Activated CD4-positive, alpha-beta T cell treated with anti-CD3 and anti-CD28 coated beads, Interleukin-10, Interleukin-2, amounts not matched to agents 100 ng/mL and 50 ng/mL, durations not matched to agents 16 hours and 8 hours (primary cell): ENCODE data around the gene MTCP1.

Source experiments
- DNase-seq: peaks from one replicate; pipeline ENCODE4 v3.0.0-alpha.2; 2020

Gene MTCP1

DNA sequence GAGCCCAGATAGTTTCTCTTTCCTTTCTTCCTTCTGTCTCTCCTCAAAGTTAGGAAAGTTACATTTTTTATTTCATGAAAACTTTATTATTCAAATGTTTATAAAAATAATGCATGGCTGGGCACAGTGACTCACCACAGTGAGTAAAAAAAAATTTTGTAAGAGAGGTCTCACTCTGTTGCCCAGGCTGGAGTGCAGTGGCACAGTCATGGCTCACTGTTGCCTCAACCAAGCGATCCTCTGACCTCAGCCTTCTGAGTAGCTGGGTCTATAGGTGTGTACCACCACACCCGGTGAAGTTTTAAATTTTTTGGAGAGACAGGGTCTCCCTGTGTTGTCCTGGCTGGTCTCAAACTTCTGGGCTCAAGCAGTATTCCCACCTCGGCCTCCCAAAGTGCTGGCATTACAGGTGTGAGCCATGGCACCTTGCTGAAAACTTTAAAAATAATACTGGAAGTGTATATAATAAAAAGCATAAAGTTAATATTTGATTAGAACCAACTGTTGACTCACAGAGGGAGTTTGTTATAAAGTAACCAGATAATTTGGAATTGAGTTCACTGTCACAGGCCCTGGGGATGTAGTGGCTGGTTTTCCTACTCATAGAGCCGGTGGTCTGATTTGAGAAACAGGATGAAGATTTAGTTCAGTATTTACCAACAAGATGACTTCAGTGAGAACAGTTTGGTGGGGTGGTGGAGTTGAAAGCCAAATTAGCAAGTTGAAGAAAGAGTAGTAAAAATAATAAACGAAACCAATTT is 18.0 kb downstream of the MTCP1 start:
- DNase-seq = no peak

GRCh38 chrX:155048977-155049619 is 21.8 kb downstream of the MTCP1 start:
- peak; percentile 59 for DNase-seq

DNA sequence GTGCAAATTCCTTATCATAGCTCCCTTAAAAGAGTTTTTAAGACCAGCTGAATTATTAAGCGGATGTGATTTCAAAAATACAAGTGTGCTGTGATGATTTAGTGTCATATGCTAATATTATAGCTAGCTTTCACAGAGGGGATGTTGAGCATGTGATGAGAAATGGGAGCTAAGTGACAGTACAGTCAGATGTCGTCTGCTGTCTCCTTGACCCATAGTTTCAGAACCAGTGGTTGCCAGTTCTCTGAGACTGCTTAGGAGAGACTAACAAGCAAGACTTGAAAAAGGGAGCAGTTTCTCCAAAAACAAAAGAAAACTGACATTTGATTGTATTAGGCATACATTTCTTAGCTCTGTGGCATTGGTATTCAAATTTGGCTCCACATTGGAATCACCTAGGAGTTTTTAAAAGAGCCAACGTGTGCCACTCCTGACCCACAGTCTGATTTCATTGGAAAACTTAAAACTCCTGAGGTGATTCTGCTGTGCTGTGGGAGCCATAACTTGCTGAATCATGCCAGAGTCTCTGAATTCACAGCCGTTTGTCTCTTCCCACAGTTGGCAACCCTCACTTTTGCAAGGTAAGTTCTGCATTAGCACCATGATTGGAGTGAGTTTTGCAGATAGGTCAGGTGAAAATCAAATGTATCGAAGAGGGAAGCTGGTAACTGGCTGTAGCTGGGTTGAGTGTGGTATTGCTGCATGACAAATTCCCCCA is 24.0 kb downstream of the MTCP1 start:
- no peak for DNase-seq

- no peak for DNase-seq
Measured at GRCh38 chrX:155046129-155046810, 24.7 kb downstream of the MTCP1 start.

DNA sequence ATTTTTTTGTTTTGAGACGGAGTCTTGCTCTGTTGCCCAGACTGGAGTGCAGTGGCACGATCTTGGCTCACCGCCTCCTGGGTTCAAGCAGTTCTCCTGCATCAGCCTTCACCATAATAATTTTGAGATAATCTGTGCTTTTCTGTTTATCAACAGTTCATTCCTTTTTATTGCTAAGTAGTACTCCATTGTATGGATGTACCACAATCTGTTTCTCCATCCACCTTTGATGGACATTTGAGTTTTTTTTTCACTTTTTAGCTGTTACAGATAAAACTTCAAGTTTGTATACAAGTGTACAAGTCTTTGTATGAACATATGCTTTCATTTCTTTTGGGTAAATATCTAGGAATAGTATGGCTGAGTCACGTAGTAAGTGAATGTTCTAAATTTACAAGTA is 35.2 kb downstream of the MTCP1 start:
- no peak for DNase-seq

- DNase-seq = no peak
Measured at GRCh38 chrX:155031657-155032056, 39.3 kb downstream of the MTCP1 start.

- no peak for DNase-seq
Measured at GRCh38 chrX:155028877-155029291, 42.1 kb downstream of the MTCP1 start.

DNA sequence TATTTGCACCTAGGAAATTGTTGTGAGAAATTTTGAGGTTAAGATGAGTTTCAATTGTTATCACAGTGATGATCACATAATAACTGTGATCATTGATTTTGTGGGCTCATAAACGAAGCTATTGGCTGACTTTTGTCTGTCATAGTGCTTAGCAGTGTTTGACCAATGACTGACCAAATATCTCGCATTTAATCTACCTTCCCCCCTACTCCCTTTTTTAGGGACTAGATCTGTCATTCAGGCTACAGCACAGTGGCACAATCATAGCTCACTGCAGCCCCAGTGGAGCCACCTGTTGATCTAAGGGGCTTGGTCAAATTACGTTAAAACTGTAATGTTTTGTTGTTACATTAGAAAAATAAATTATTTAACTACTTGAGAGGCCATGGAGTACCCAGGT is 42.8 kb downstream of the MTCP1 start:
- peak; percentile 15 for DNase-seq

DNA sequence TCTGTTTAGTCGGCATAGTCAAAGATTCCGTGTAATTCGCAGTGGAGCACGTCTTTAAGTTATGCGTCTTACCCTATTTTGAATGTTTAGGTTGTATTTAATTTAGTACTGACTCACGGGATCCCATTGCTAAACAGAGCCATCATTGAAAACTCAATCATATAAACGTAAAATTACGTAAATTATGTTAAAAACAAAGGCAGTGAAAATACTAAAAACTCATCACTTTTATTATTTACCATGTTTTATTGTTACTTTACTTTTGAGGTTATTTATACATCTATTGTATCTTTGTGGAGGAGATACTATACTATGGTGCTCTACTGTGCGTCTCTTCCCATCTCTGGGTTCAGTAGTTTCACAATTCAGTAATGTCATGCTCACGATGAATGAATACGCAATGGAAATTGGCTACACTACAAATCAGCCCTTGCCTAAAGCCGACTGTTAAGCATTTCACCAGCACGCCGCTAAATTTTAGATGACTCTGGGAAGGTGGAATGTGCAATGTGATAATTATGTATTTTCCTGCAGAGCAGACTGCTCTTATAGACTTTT is 43.3 kb downstream of the MTCP1 start:
- peak; percentile 52 for DNase-seq

DNA sequence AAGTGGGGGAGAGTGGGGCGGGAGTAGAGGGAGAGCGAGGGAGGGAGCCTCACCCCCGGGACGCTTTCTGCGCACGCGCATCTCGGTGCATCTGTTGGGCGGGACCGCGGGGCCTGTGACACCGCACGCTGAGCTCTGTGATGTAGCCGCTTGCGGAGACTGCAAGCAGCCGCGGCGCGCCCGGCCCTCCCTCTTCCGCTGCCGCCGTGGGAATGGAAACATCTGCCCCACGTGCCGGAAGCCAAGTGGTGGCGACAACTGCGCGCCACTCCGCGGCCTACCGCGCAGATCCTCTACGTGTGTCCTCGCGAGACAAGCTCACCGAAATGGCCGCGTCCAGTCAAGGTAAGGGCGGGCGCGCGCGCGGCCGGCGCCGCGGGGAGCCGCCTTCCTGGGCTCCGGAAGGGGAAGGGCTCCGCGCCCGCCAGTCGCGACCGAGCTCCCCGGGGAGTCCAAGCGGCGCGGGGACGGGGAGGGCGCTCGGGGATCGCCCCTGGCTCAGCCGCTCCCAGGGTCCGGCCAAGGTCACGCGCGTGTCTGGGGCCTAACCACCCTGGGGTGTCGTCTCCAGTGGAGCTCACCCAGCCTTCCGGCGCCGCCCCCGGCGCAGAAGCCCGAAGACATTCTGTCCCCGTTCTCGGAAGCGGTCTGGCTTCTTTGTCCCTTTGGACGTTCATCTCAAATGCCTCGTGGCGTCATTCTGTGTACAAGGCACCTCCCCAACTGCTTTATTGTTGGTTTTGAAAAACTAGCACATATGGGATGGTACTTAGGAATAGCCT is 44.0 kb downstream of the MTCP1 start, which contains the start of gene FUNDC2:
TSS of gene FUNDC2 (plus strand) at position 118 of the 782 bp plus-strand sequence. CDS start at position 213, 95 bp downstream.
- DNase-seq = peak; percentile 94

DNA sequence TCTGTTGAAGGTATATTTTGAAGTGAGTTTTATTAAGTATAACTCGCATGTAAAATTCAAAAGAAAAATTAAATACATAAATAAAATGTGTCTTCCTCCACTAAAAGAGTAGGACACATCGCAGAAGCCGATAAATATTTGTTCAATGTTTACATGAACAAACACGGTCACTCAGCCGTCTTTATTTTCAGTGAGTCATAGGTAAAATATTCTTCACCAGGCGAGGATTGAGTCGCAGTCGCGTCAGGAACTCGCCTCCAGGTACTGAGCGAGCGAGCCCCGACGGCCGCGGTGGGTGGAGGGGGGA is 44.6 kb downstream of the MTCP1 start:
- DNase-seq = no peak

DNA sequence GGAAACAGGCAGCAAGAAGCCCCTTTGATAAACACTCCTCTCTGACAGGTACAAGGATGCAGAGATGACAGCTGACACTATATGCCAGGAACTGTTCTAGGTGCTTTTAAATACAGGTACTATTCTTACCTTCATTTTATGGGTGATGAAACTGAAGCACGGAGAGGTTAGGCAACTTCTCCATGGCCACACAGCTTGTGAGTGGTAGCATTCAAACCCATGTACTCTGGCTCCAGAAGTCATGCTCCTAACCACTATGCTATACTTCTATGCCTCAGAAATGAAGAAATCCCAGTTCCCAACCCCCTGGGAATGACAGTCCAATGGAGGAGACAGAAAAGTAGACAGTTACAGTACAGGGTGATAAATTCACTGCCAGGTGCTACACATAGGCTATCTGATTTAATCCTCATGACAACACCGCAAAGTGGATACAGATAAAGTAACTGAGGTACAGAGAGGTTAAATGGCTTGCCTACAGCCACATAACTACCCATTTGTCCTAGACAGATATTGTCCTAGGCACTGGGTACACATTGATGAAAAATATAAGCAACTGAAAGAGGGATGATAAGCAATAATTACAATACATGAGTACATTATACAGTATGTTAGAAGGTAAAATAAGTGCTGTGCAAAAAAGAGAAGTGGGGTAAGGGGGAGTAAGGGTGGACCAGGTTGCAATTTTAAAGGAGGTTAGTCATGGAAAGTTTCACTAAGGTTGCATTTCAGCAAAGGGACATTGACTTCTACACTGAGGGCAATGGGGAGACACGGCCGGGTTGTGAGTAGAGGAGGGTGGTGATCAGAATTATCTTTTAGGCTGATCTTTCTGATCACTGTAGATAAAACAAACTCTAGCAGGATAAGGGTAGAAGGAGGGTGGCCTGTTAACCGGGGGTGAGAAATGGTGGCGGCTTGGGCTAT is 46.8 kb downstream of the MTCP1 start:
- no peak for DNase-seq

GRCh38 chrX:155022585-155022984 is 48.4 kb downstream of the MTCP1 start, which contains the start of gene F8:
TSS of gene F8 (minus strand) at chrX:155022723. CDS start at chrX:155022552, 171 bp downstream.
- DNase-seq = no peak

GRCh38 chrX:155020591-155020990 is 50.3 kb downstream of the MTCP1 start:
- DNase-seq = no peak
